CD14-positive monocyte (primary cell): ENCODE measurements around the gene TUBE1. TPM values are rescaled to one million over a fixed set of nuclear protein-coding genes. Genes with fewer than 3 reads are reported as not detected.

ENCODE experiments used
- DNase-seq, 3 donors: peaks; one replicate each; pipeline ENCODE4 v3.0.0-alpha.2; 2011 to 2022
- H2AFZ ChIP-seq: 2 replicates; pipeline ENCODE4 v1.6.0; 2012; ENCODE audit warnings: mild to moderate bottlenecking, low read depth, low read length, inconsistent platforms; ENCODE audit not compliant: insufficient read depth, poor library complexity, severe bottlenecking
- H3K27ac ChIP-seq, 2 donors: 1 replicate in 1 of 2; 2 replicates in 1 of 2; pipeline ENCODE4 v1.5.1; 2012 to 2013; ENCODE audit warnings: low read length in 2 of 2, control low read depth in 1 of 2, inconsistent platforms in 1 of 2, low read depth in 1 of 2, mild to moderate bottlenecking in 1 of 2
- H3K27me3 ChIP-seq, 2 donors: one replicate each; pipeline versions ENCODE4 v1.6.0 to v1.6.1; 2011 to 2013; ENCODE audit warnings: low read length in 2 of 2; ENCODE audit not compliant: control insufficient read depth in 2 of 2, insufficient read depth in 2 of 2
- H3K36me3 ChIP-seq, 2 donors: replicated peaks in 1 of 2; 1 replicate in 1 of 2; 2 replicates in 1 of 2; pipeline versions ENCODE4 v1.5.1 to v1.6.1; 2012 to 2013; ENCODE audit warnings: low read length in 2 of 2, control low read depth in 1 of 2, inconsistent platforms in 1 of 2, mild to moderate bottlenecking in 1 of 2; ENCODE audit not compliant: insufficient read depth in 2 of 2, control insufficient read depth in 1 of 2
- H3K4me1 ChIP-seq, 2 donors: 1 replicate in 1 of 2; 2 replicates in 1 of 2; pipeline versions ENCODE4 v1.5.1 to v1.6.1; 2012 to 2013; ENCODE audit warnings: low read length in 2 of 2, control low read depth in 1 of 2, inconsistent platforms in 1 of 2, mild to moderate bottlenecking in 1 of 2, moderate library complexity in 1 of 2; ENCODE audit not compliant: insufficient read depth in 2 of 2, control insufficient read depth in 1 of 2
- H3K4me2 ChIP-seq: replicated peaks from 2 replicates; pipeline ENCODE3; 2012; ENCODE audit warnings: low read length, moderate library complexity, mild to moderate bottlenecking; ENCODE audit not compliant: poor library complexity, severe bottlenecking; ENCODE audit errors: extremely low read depth
- H3K4me3 ChIP-seq, 3 experiments: fragments of 200-600 bp in 1 of 3; sonication (generic) in 1 of 3; replicated peaks in 1 of 3; 1 replicate in 2 of 3; 2 replicates in 1 of 3; pipeline ENCODE4 v1.5.1; 2011 to 2013; ENCODE audit warnings: low read length in 3 of 3, mild to moderate bottlenecking in 3 of 3, control low read depth in 2 of 3, low read depth in 2 of 3, inconsistent platforms in 1 of 3, moderate library complexity in 1 of 3
- H3K79me2 ChIP-seq: 2 replicates; pipeline ENCODE4 v1.6.0; 2012; ENCODE audit warnings: mild to moderate bottlenecking, control low read depth, inconsistent platforms, low read length, moderate library complexity; ENCODE audit not compliant: insufficient read depth
- H3K9ac ChIP-seq: 2 replicates; pipeline ENCODE4 v1.6.0; 2017; ENCODE audit warnings: low read length, mild to moderate bottlenecking; ENCODE audit not compliant: insufficient read depth, poor library complexity, severe bottlenecking
- H3K9me3 ChIP-seq, 2 donors: replicated peaks in 1 of 2; 1 replicate in 1 of 2; 2 replicates in 1 of 2; pipeline versions ENCODE4 v1.5.1 to v1.6.1; 2012 to 2013; ENCODE audit warnings: low read length in 2 of 2, control low read depth in 1 of 2; ENCODE audit not compliant: control insufficient read depth in 1 of 2, insufficient read depth in 1 of 2
- H4K20me1 ChIP-seq: 2 replicates; pipeline ENCODE4 v1.6.0; 2012; ENCODE audit warnings: mild to moderate bottlenecking, low read length, control low read depth, moderate library complexity; ENCODE audit not compliant: insufficient read depth
- H3K27ac Mint-ChIP-seq, 7 donors: one replicate each; pipeline ENCODE4 v1.8.0; 2020; ENCODE audit warnings: mild to moderate bottlenecking in 7 of 7, mixed read lengths in 7 of 7, moderate library complexity in 6 of 7, inconsistent platforms in 2 of 7
- H3K27me3 Mint-ChIP-seq, 3 donors: one replicate each; pipeline ENCODE4 v1.8.0; 2021 to 2022; ENCODE audit warnings: low read depth in 3 of 3, mild to moderate bottlenecking in 3 of 3, mixed read lengths in 3 of 3, moderate library complexity in 3 of 3, inconsistent platforms in 1 of 3
- H3K36me3 Mint-ChIP-seq, 2 donors: one replicate each; pipeline ENCODE4 v1.8.0; 2020; ENCODE audit warnings: mixed read lengths in 2 of 2, inconsistent platforms in 1 of 2, mild to moderate bottlenecking in 1 of 2
- H3K4me1 Mint-ChIP-seq: one replicate; pipeline ENCODE4 v1.8.0; 2020; ENCODE audit warnings: mild to moderate bottlenecking, mixed read lengths
- H3K4me3 Mint-ChIP-seq, 2 donors: one replicate each; pipeline ENCODE4 v1.8.0; 2020; ENCODE audit warnings: mild to moderate bottlenecking in 2 of 2, mixed read lengths in 2 of 2, moderate library complexity in 1 of 2
- H3K9me3 Mint-ChIP-seq, 7 donors: one replicate each; pipeline ENCODE4 v1.8.0; 2020 to 2022; ENCODE audit warnings: mixed read lengths in 7 of 7, mild to moderate bottlenecking in 6 of 7, moderate library complexity in 6 of 7, inconsistent platforms in 2 of 7
- CTCF ChIP-seq: fragments of 200-600 bp; IDR thresholded peaks from one replicate; pipeline ENCODE4 v1.8.0; 2022; ENCODE audit warnings: antibody characterized with exemption, mild to moderate bottlenecking
- WGBS: methylation state at CpG from one replicate; pipeline ENCODE4 v1.1.5; 2013; ENCODE audit warnings: missing lambda C conversion rate; ENCODE audit not compliant: insufficient coverage; 5-methylcytosine and 5-hydroxymethylcytosine counted together
- intact Hi-C, 2 donors: fragments of 100-400 bp; cut with micrococcal nuclease; formaldehyde crosslinking; loops; one replicate each; pipeline versions ENCODE4 v1.15.0 to v1.15.1; 2023
- polyA plus RNA-seq, 3 donors: library from polyadenylated mRNA; depleted of rRNA in 1 of 3; unstranded in 2 of 3; stranded (reverse) in 1 of 3; fragments of 300-500 nt in 2 of 3; fragments of >200 nt in 1 of 3; fragmentation: Illumina TruSeq in 2 of 3; gene quantifications; 1 replicate in 2 of 3; 2 replicates in 1 of 3; pipeline ENCODE4 v1.2.3, GENCODE V29; 2012 to 2021

TUBE1 gene
- polyA plus RNA-seq, 3 donors: 2.1 to 4.6 (median 2.7) TPM

GRCh38 chr6:112128208-112128607 lies 40.9 kb upstream of the TUBE1 start:
- DNase-seq: no peak
- no peak overlapping the region for H2AFZ ChIP-seq
- Mint-ChIP-seq H3K9me3 (no peaks in the 10 kb centered on the region), H3K27me3 (peaks cover 0 to 2% (median 0%) of the 10 kb centered on the region in 3 donors), H3K4me3 (no peak overlapping the region), H3K36me3 (no peaks in the 10 kb centered on the region), H3K27ac (no peak overlapping the region), H3K4me1 (peaks cover 4% of the 10 kb centered on the region)
- no peak overlapping the region for H3K9ac ChIP-seq
- no peak overlapping the region for H3K4me2 ChIP-seq
- no peaks in the 10 kb centered on the region for H3K79me2 ChIP-seq
- no peaks in the 10 kb centered on the region for H3K27me3 ChIP-seq
- no peak overlapping the region for H3K27ac ChIP-seq
- H3K36me3 ChIP-seq: no peaks in the 10 kb centered on the region
- intact Hi-C loops: no loop called here
- TF ChIP-seq CTCF: no peak
- no peak overlapping the region for H3K4me3 ChIP-seq
- H4K20me1 ChIP-seq: no peaks in the 10 kb centered on the region
- H3K4me1 ChIP-seq: peaks cover 3 to 4% of the 10 kb centered on the region in 2 donors
- WGBS: 96% methylated on average over 2 of the region's 5 CpGs
- no peaks in the 10 kb centered on the region for H3K9me3 ChIP-seq

- Mint-ChIP-seq H3K9me3 (no peaks in the 10 kb centered on the region), H3K27ac (no peak overlapping the region), H3K4me1 (peaks cover 14% of the 10 kb centered on the region), H3K27me3 (peaks cover 0 to 2% (median 0%) of the 10 kb centered on the region in 3 donors), H3K4me3 (no peak overlapping the region), H3K36me3 (no peaks in the 10 kb centered on the region)
- no peak overlapping the region for H3K9ac ChIP-seq
- no peaks in the 10 kb centered on the region for H4K20me1 ChIP-seq
- H3K79me2 ChIP-seq: no peaks in the 10 kb centered on the region
- no peak for TF ChIP-seq CTCF
- peaks cover 10 to 14% of the 10 kb centered on the region in 2 donors for H3K4me1 ChIP-seq
- H3K9me3 ChIP-seq: no peaks in the 10 kb centered on the region
- no peaks in the 10 kb centered on the region for H3K27me3 ChIP-seq
- no peak overlapping the region for H2AFZ ChIP-seq
- WGBS: no CpG with 5 or more reads among the region's 1 CpG
- H3K36me3 ChIP-seq: no peaks in the 10 kb centered on the region
- H3K27ac ChIP-seq: no peak overlapping the region
- H3K4me3 ChIP-seq: no peak overlapping the region
- no peak for DNase-seq
- no peak overlapping the region for H3K4me2 ChIP-seq
- intact Hi-C loops: no loop called here
Observed at GRCh38 chr6:112123982-112124381, 36.7 kb upstream of the TUBE1 start.
